AG04449 (cell line): ENCODE measurements around the gene GAB1.

Experiments
- CTCF ChIA-PET: fragments of 350-600 bp; formaldehyde crosslinking; extraction: SDS; loops from one replicate; lab custom pipeline; 2021; ENCODE audit warnings: antibody characterized with exemption; lab: Yijun Ruan, JAX
- POLR2A ChIA-PET: fragments of 400-600, 350-600 bp; formaldehyde crosslinking; extraction: SDS; loops from one replicate; lab custom pipeline; 2020; ENCODE audit warnings: antibody characterized with exemption, inconsistent platforms; lab: Yijun Ruan, JAX
- DNase-seq: peaks from one replicate; pipeline ENCODE4 v3.0.0-alpha.2; 2010; ENCODE audit warnings: low read depth, low spot score
- H3K4me3 ChIP-seq: 2 replicates; pipeline ENCODE4 v1.5.1; 2011; ENCODE audit warnings: low read depth, mild to moderate bottlenecking, control low read depth, low read length
- CTCF ChIP-seq: IDR thresholded peaks from one replicate; pipeline ENCODE4 v1.5.1; 2011; ENCODE audit warnings: mild to moderate bottlenecking, moderate library complexity, low read length, control low read depth, inconsistent platforms; ENCODE audit not compliant: insufficient read depth; ENCODE audit errors: missing control alignments

Gene GAB1

GRCh38 chr4:143432258-143432591 is 95.5 kb downstream of the GAB1 start:
- no peak overlapping the region for H3K4me3 ChIP-seq
- ChIA-PET CTCF (no interaction called here), POLR2A (no interaction called here)
- TF ChIP-seq CTCF: no peak
- DNase-seq: no peak

GRCh38 chr4:143433231-143433630 is 96.6 kb downstream of the GAB1 start:
- no peak for DNase-seq
- ChIA-PET CTCF (interaction anchor here (0.8 kb wide), 1 partner anchor 32 kb away, joined by 4 read pairs; no protein-coding TSS in a partner anchor), POLR2A (no interaction called here)
- H3K4me3 ChIP-seq: no peak overlapping the region
- TF ChIP-seq CTCF: no peak

GRCh38 chr4:143435955-143436354 is 99.3 kb downstream of the GAB1 start:
- ChIA-PET POLR2A (no interaction called here), CTCF (no interaction called here)
- no peak overlapping the region for H3K4me3 ChIP-seq
- no peak for DNase-seq
- no peak for TF ChIP-seq CTCF

- DNase-seq: no peak
- H3K4me3 ChIP-seq: no peak overlapping the region
- ChIA-PET CTCF (no interaction called here), POLR2A (no interaction called here)
- no peak for TF ChIP-seq CTCF
Measured at GRCh38 chr4:143437476-143437875, 100.8 kb downstream of the GAB1 start.

GRCh38 chr4:143437937-143438336 is 101.3 kb downstream of the GAB1 start:
- CTCF ChIA-PET: no interaction called here
- H3K4me3 ChIP-seq: no peak overlapping the region
- POLR2A ChIA-PET: no interaction called here
- no peak for TF ChIP-seq CTCF
- DNase-seq: no peak

- no peak for TF ChIP-seq CTCF
- CTCF ChIA-PET: interaction anchor here (0.7 kb wide), 1 partner anchor 63 kb away, joined by 4 read pairs; no protein-coding TSS in a partner anchor
- no peak for DNase-seq
- no peak overlapping the region for H3K4me3 ChIP-seq
- POLR2A ChIA-PET: no interaction called here
Measured at GRCh38 chr4:143438710-143439109, 102.0 kb downstream of the GAB1 start.
